Bronchial epithelial cell (primary cell): ENCODE results near the gene TDRD7. TPM values are rescaled to one million over a fixed set of nuclear protein-coding genes. Genes with fewer than 3 reads are reported as not detected.

Experiments
- DNase-seq: peaks from one replicate; pipeline ENCODE4 v3.0.0-alpha.2; 2010; ENCODE audit warnings: low read depth
- FAIRE-seq: peaks from 2 replicates; lab custom pipeline; 2011; peaks lifted over from hg19 to GRCh38; lab: Jason Lieb, UNC
- H3K27me3 ChIP-seq: 2 replicates; pipeline ENCODE4 v1.5.1; 2011; ENCODE audit warnings: low read length; ENCODE audit not compliant: control insufficient read depth, insufficient read depth
- H3K36me3 ChIP-seq: 2 replicates; pipeline ENCODE4 v1.5.1; 2011; ENCODE audit warnings: low read length; ENCODE audit not compliant: control insufficient read depth, insufficient read depth
- H3K4me3 ChIP-seq: 2 replicates; pipeline ENCODE4 v1.5.1; 2011; ENCODE audit warnings: mild to moderate bottlenecking, low read depth, low read length, control low read depth
- CTCF ChIP-seq: IDR thresholded peaks from 2 replicates; pipeline ENCODE4 v1.5.1; 2011; ENCODE audit warnings: mild to moderate bottlenecking, moderate library complexity, low read length, control low read depth, inconsistent platforms; ENCODE audit not compliant: insufficient read depth, severe bottlenecking
- total RNA-seq: library from RNA; depleted of rRNA; stranded (reverse); fragments of >200 nt; gene quantifications from 2 replicates; pipeline ENCODE4 v1.2.1, GENCODE V29; 2014

Gene TDRD7
- 1.8 and 4.4 TPM in 2 replicates for total RNA-seq

- H3K27me3 ChIP-seq, result no peaks in the 10 kb centered on the region
- TF ChIP-seq CTCF, result peak; percentile 99
- H3K4me3 ChIP-seq, result peak within 1 kb of the TSS; percentile 71
- DNase-seq (peak; percentile 28), FAIRE-seq (no peak)
- H3K36me3 ChIP-seq, result no peaks in the 10 kb centered on the region
Observed at GRCh38 chr9:97411789-97412625, at the start of gene TDRD7. Gene TDRD7, plus strand, starts transcription at chr9:97412096. Its CDS starts 16,370 bp downstream, at chr9:97428466.

GRCh38 chr9:97362777-97363545 is 48.9 kb upstream of the TDRD7 start:
- Histone ChIP-seq H3K27me3 (no peaks in the 10 kb centered on the region), H3K4me3 (no peak overlapping the region), H3K36me3 (no peaks in the 10 kb centered on the region)
- DNase-seq (no peak), FAIRE-seq (no peak)
- no peak for TF ChIP-seq CTCF

GRCh38 chr9:97363661-97364299 is 48.1 kb upstream of the TDRD7 start:
- Histone ChIP-seq H3K36me3 (no peaks in the 10 kb centered on the region), H3K4me3 (no peak overlapping the region), H3K27me3 (no peaks in the 10 kb centered on the region)
- no peak for FAIRE-seq
- DNase-seq, result no peak
- no peak for TF ChIP-seq CTCF

GRCh38 chr9:97364769-97365490 is 47.0 kb upstream of the TDRD7 start:
- DNase-seq, result peak; percentile 26
- no peak for FAIRE-seq
- Histone ChIP-seq H3K27me3 (no peaks in the 10 kb centered on the region), H3K36me3 (no peaks in the 10 kb centered on the region), H3K4me3 (no peak overlapping the region)
- TF ChIP-seq CTCF, result no peak

- DNase-seq (no peak), FAIRE-seq (no peak)
- TF ChIP-seq CTCF, result no peak
- Histone ChIP-seq H3K4me3 (no peak overlapping the region), H3K27me3 (no peaks in the 10 kb centered on the region), H3K36me3 (no peaks in the 10 kb centered on the region)
Observed at GRCh38 chr9:97365634-97366033, 46.3 kb upstream of the TDRD7 start.
